CD4-positive, alpha-beta T cell (primary cell): ENCODE data around the gene UIMC1. TPM values are rescaled to one million over a fixed set of nuclear protein-coding genes. Genes with fewer than 3 reads are reported as not detected.

Experiments
- ATAC-seq: fragments of 200-7000 bp; cut with Tn5 transposase; one replicate; pipeline ENCODE4 v1.10.0; 2022; ENCODE audit warnings: mild to moderate bottlenecking; ENCODE audit not compliant: poor library complexity
- CTCF ChIA-PET: fragments of 350-600 bp; sonication (Branson Sonifier 250); formaldehyde crosslinking; loops from one replicate; lab custom pipeline; 2021; ENCODE audit warnings: antibody characterized with exemption, inconsistent platforms; lab: Charles Lee
- POLR2A ChIA-PET: fragments of 350-600 bp; sonication (Branson Sonifier 250); formaldehyde crosslinking; loops from one replicate; lab custom pipeline; 2021; ENCODE audit warnings: antibody characterized with exemption, inconsistent platforms; lab: Charles Lee
- DNase-seq, 14 experiments: peaks; one replicate each; pipeline ENCODE4 v3.0.0-alpha.2; 2013 to 2020; ENCODE audit warnings: mixed read lengths in 2 of 14
- H3K27ac ChIP-seq, 2 donors: one replicate each; pipeline versions ENCODE4 v1.5.1 to v1.7.0; 2013; ENCODE audit warnings: low read length in 2 of 2, low read depth in 1 of 2, mild to moderate bottlenecking in 1 of 2
- H3K27me3 ChIP-seq, 2 experiments: 1 replicate in 1 of 2; 2 replicates in 1 of 2; pipeline versions ENCODE4 v1.6.1 to v1.7.0; 2013; ENCODE audit warnings: low read length in 2 of 2, control low read depth in 1 of 2, mild to moderate bottlenecking in 1 of 2, moderate library complexity in 1 of 2; ENCODE audit not compliant: insufficient read depth in 2 of 2, control insufficient read depth in 1 of 2
- H3K36me3 ChIP-seq: one replicate; pipeline ENCODE4 v1.6.1; 2013; ENCODE audit warnings: low read length, control low read depth; ENCODE audit not compliant: insufficient read depth
- H3K4me1 ChIP-seq: one replicate; pipeline ENCODE4 v1.6.1; 2013; ENCODE audit warnings: low read length, control low read depth; ENCODE audit not compliant: insufficient read depth
- H3K4me3 ChIP-seq: one replicate; pipeline ENCODE4 v1.5.1; 2013; ENCODE audit warnings: mild to moderate bottlenecking, low read length, moderate library complexity
- H3K9me3 ChIP-seq, 2 experiments: 1 replicate in 1 of 2; 2 replicates in 1 of 2; pipeline versions ENCODE4 v1.6.1 to v1.7.0; 2013; ENCODE audit warnings: low read length in 2 of 2, mild to moderate bottlenecking in 2 of 2, control low read depth in 1 of 2, moderate library complexity in 1 of 2; ENCODE audit not compliant: control insufficient read depth in 1 of 2, insufficient read depth in 1 of 2
- H3K27ac Mint-ChIP-seq: one replicate; pipeline ENCODE4 v1.8.0; 2020; ENCODE audit warnings: mixed read lengths
- H3K27me3 Mint-ChIP-seq: one replicate; pipeline ENCODE4 v1.8.0; 2021; ENCODE audit warnings: mixed read lengths
- H3K36me3 Mint-ChIP-seq: one replicate; pipeline ENCODE4 v1.8.0; 2021; ENCODE audit warnings: low read depth, mixed read lengths
- H3K4me1 Mint-ChIP-seq: one replicate; pipeline ENCODE4 v1.8.0; 2021; ENCODE audit warnings: low read depth, mixed read lengths
- H3K4me3 Mint-ChIP-seq: one replicate; pipeline ENCODE4 v1.8.0; 2020; ENCODE audit warnings: mild to moderate bottlenecking, mixed read lengths
- H3K9me3 Mint-ChIP-seq: one replicate; pipeline ENCODE4 v1.8.0; 2020; ENCODE audit warnings: mixed read lengths
- intact Hi-C, 2 experiments: fragments of 100-400 bp; cut with DNase I in 1 of 2; cut with micrococcal nuclease in 1 of 2; formaldehyde crosslinking; loops; one replicate each; pipeline versions ENCODE4 v1.15.1 to v1.9.0; 2023 to 2025; cut with DNase I, micrococcal nuclease
- total RNA-seq, 174 experiments: library from RNA in 2 of 174; stranded (reverse) in 2 of 174; gene quantifications; one replicate each; pipeline ENCODE4 v1.2.3 and lab custom pipeline; 2021 to 2026
- TF ChIP-seq, protein P1 (sequence below): fragments of 200-600 bp; IDR thresholded peaks from one replicate; pipeline ENCODE4 v1.8.0; 2022; ENCODE audit warnings: antibody characterized with exemption, mild to moderate bottlenecking

Gene UIMC1
- total RNA-seq, 2 experiments from 2014 or later, result 42.3 to 50.8 TPM

DNA sequence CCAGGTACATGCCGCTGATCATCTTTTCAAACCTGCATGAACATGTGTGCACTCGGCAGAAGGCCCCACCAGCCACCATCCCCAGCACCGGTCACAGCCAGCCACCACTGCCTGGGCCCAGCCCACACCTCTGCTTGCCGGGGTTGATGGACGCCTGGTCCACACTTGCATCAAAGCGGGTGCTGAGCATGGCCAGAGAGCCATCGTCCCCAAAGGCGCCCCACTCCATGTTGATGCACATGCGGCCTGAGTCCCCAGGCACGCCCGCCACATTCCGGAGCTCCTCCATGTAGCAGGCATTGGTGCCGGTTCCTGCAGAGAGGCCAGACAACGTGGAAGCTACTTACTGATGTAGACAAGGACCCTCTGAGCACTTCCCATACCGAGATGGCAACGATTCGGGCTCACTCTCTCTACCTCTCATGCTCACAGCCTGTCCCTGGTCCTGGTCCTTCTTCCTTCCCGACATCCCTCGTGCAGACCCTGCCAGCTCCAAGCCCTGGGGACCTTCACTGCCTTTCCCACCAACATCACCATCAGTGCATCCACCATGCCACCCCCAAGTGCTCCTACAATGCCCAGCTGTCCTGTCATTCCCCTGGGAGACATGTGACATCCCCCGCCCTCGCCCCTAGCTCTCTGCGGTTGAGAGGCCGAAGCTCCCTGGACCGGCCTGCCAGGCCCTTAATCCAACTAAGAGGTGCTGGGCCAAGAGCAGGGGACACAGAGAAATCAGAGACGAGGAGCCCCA lies 124.6 kb downstream of the UIMC1 start:
- Mint-ChIP-seq H3K36me3 (no peaks in the 10 kb centered on the region), H3K4me3 (no peak overlapping the region), H3K27ac (no peak overlapping the region), H3K4me1 (no peaks in the 10 kb centered on the region), H3K27me3 (no peaks in the 10 kb centered on the region), H3K9me3 (no peaks in the 10 kb centered on the region)
- no peak overlapping the region for H3K4me3 ChIP-seq
- ATAC-seq (no peak), DNase-seq (no peak)
- H3K27me3 ChIP-seq, result peaks cover 7 to 9% of the 10 kb centered on the region in 2 experiments
- ChIA-PET CTCF (no interaction called here), POLR2A (no interaction called here)
- H3K27ac ChIP-seq, result no peak overlapping the region
- TF ChIP-seq, protein P1, sequence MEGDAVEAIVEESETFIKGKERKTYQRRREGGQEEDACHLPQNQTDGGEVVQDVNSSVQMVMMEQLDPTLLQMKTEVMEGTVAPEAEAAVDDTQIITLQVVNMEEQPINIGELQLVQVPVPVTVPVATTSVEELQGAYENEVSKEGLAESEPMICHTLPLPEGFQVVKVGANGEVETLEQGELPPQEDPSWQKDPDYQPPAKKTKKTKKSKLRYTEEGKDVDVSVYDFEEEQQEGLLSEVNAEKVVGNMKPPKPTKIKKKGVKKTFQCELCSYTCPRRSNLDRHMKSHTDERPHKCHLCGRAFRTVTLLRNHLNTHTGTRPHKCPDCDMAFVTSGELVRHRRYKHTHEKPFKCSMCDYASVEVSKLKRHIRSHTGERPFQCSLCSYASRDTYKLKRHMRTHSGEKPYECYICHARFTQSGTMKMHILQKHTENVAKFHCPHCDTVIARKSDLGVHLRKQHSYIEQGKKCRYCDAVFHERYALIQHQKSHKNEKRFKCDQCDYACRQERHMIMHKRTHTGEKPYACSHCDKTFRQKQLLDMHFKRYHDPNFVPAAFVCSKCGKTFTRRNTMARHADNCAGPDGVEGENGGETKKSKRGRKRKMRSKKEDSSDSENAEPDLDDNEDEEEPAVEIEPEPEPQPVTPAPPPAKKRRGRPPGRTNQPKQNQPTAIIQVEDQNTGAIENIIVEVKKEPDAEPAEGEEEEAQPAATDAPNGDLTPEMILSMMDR, result no peak
- intact Hi-C loops, result no loop called here
- peaks cover 4% of the 10 kb centered on the region for H3K4me1 ChIP-seq
- H3K36me3 ChIP-seq, result no peaks in the 10 kb centered on the region
- peaks cover 0 to 9% of the 10 kb centered on the region in 2 experiments for H3K9me3 ChIP-seq

DNA sequence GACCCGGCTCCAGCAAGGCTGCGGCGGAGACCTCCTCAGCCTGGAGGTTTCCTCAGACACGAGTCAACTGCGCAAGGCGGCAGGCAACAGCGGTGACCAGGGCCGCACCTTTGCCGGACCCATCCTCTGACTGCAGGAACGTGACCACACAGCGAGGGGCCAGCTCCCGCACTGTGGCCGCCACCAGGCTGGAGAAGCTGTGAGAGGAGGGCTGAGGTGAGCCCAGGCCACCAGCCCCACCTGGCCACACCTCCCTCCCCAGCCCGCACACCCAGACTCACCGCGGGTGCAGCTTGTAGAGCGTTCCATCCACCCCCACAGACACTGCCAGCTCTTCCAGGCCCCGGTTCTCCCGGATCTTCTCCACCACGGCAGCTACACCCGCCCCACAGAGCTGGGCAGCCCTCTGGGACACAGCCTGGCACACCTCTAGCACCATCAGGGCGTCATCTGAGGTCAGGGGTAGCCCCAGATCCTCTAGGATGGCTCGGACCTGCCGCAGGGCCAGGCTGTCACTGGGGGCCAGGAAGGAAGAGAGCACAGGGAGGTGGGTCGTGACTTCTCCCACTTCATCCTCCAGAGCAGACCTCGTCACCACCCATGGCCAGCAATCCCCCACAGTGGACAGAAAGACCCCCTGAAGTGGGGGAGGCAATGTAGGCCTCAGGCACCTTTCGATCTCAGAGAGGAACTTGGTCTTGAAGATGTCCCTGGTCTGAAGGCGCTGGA lies 125.4 kb downstream of the UIMC1 start:
- H3K27ac ChIP-seq, result no peak overlapping the region
- DNase-seq, result no peak
- H3K27ac Mint-ChIP-seq, result no peak overlapping the region
- peaks cover 9 to 12% of the 10 kb centered on the region in 2 experiments for H3K27me3 ChIP-seq
- intact Hi-C loops, result no loop called here
- H3K36me3 ChIP-seq, result no peaks in the 10 kb centered on the region
- peaks cover 0 to 13% of the 10 kb centered on the region in 2 experiments for H3K9me3 ChIP-seq
- H3K4me3 Mint-ChIP-seq, result no peak overlapping the region
- no peaks in the 10 kb centered on the region for H3K4me1 Mint-ChIP-seq
- no peak for ATAC-seq
- no peaks in the 10 kb centered on the region for H3K36me3 Mint-ChIP-seq
- POLR2A ChIA-PET, result no interaction called here
- TF ChIP-seq, protein P1, result no peak
- CTCF ChIA-PET, result no interaction called here
- H3K4me1 ChIP-seq, result peaks cover 7% of the 10 kb centered on the region
- no peaks in the 10 kb centered on the region for H3K9me3 Mint-ChIP-seq
- no peak overlapping the region for H3K4me3 ChIP-seq
- H3K27me3 Mint-ChIP-seq, result peaks cover 7% of the 10 kb centered on the region

DNA sequence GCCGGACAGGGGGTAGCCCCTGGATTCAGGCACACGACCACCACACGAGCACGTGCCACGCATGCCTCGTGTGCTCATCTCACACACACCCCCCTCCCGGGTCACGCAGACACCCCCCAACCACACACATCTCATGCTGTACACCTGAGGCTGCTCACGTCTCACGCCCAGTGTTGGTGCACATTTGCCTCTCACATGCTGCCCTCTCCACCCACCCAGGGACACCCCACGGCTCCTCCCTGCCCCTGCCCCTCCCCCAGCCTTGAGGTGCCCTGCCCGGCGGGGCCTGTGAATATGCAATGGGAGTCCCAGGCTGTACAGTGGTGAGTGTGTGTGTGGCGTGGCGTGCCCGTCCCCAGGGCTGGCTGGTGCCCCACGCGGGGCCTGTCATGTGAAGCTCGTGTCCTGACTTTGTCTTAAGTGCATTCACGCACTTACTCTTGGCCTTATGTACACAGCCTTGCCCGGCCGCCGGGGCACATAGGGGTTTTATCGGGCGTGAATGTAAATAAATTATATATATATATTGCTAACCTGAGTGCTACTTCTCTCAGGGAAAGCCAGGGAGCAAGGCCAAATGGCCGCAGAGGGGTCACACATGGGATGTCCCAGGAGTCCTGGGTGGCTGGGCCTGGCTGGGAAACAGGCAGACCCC lies 126.1 kb downstream of the UIMC1 start:
- CTCF ChIA-PET, result no interaction called here
- H3K9me3 Mint-ChIP-seq, result no peaks in the 10 kb centered on the region
- no peaks in the 10 kb centered on the region for H3K4me1 Mint-ChIP-seq
- DNase-seq (no peak), ATAC-seq (no peak)
- intact Hi-C loops, result no loop called here
- no peak overlapping the region for H3K4me3 ChIP-seq
- H3K27me3 ChIP-seq, result peaks cover 9 to 18% of the 10 kb centered on the region in 2 experiments
- no peak overlapping the region for H3K4me3 Mint-ChIP-seq
- POLR2A ChIA-PET, result no interaction called here
- H3K27ac Mint-ChIP-seq, result no peak overlapping the region
- peaks cover 11% of the 10 kb centered on the region for H3K4me1 ChIP-seq
- no peaks in the 10 kb centered on the region for H3K36me3 ChIP-seq
- H3K27ac ChIP-seq, result no peak overlapping the region
- no peaks in the 10 kb centered on the region for H3K36me3 Mint-ChIP-seq
- TF ChIP-seq, protein P1, result no peak
- peaks cover 0 to 19% of the 10 kb centered on the region in 2 experiments for H3K9me3 ChIP-seq
- peaks cover 14% of the 10 kb centered on the region for H3K27me3 Mint-ChIP-seq
